ENCODE results near the gene SETD9. TPM values are rescaled to one million over a fixed set of nuclear protein-coding genes. Genes with fewer than 3 reads are reported as not detected.

The SETD9 gene
- total RNA-seq, 2 experiments from 2014 or later = 5.4 to 6.8 TPM

- DNase-seq (no peak), ATAC-seq (no peak)
- ChIA-PET CTCF (interaction anchor here (2.8 kb wide), 1 partner anchor 13 kb away, joined by 10 read pairs; no protein-coding TSS in a partner anchor), POLR2A (no interaction called here)
- no peaks in the 10 kb centered on the region for H3K9me3 Mint-ChIP-seq (ENCODE audit: low read depth)
- H3K36me3 Mint-ChIP-seq (ENCODE audit: low read depth) = no peaks in the 10 kb centered on the region
- no peak overlapping the region for H3K27ac Mint-ChIP-seq
- intact Hi-C loops (cut with DNase I, micrococcal nuclease) = no loop called here
- H3K4me3 Mint-ChIP-seq = no peak overlapping the region
- no peaks in the 10 kb centered on the region for H3K4me1 Mint-ChIP-seq
- peaks cover 26% of the 10 kb centered on the region for H3K27me3 Mint-ChIP-seq
These were observed 53.9 kb downstream of the SETD9 start for GRCh38 chr5:56963246-56963645.

- no peaks in the 10 kb centered on the region for H3K36me3 Mint-ChIP-seq (ENCODE audit: low read depth)
- ChIA-PET CTCF (interaction anchor here (0.5 to 2.8 kb wide), 4 partner anchors 14 to 174 kb away, joined by 3 to 10 read pairs (median 4); no protein-coding TSS in a partner anchor), POLR2A (interaction anchor here (0.6 kb wide), 1 partner anchor 277 kb away, joined by 8 read pairs; no protein-coding TSS in a partner anchor)
- peaks cover 27% of the 10 kb centered on the region for H3K27me3 Mint-ChIP-seq
- intact Hi-C loops (cut with DNase I, micrococcal nuclease) = no loop called here
- no peaks in the 10 kb centered on the region for H3K4me1 Mint-ChIP-seq
- no peak overlapping the region for H3K27ac Mint-ChIP-seq
- DNase-seq (no peak), ATAC-seq (no peak)
- H3K4me3 Mint-ChIP-seq = no peak overlapping the region
- no peaks in the 10 kb centered on the region for H3K9me3 Mint-ChIP-seq (ENCODE audit: low read depth)
These were observed 54.8 kb downstream of the SETD9 start for GRCh38 chr5:56964173-56964572.

Other genes with a start within 250 kb of the SETD9 start
- gene MAP3K1, start 94.0 kb upstream of the SETD9 start, total RNA-seq = 10 to 100 TPM; 22.3 to 22.9 TPM
- gene MIER3, start 42.5 kb downstream of the SETD9 start, total RNA-seq = 10 to 100 TPM; 15.4 to 16.0 TPM

All from activated CD4-positive, alpha-beta T cell treated with anti-CD3 and anti-CD28 coated beads for 36 hours (primary cell).